GM13977 (cell line): Measurements from ENCODE around the gene GNB1L.

Experiments used
- DNase-seq: peaks from one replicate; pipeline ENCODE4 v3.0.0; 2012; ENCODE audit warnings: low spot score
- CTCF ChIP-seq: IDR thresholded peaks from 2 replicates; pipeline ENCODE4 v1.5.1; 2012; ENCODE audit warnings: mild to moderate bottlenecking, control low read depth; ENCODE audit not compliant: insufficient read depth; ENCODE audit errors: extremely low read depth, missing control alignments
- in situ Hi-C: fragments of 300-500 bp; cut with MboI; formaldehyde crosslinking; loops from one replicate; pipeline ENCODE4 v1.12.0; 2022; ENCODE audit warnings: low sequenced_read_pairs, low pct_unique_long_range_greater_than_20kb, mixed read lengths, inconsistent platforms; ENCODE audit not compliant: unreplicated experiment

The GNB1L gene

GRCh38 chr22:19757985-19758895 is 96.4 kb downstream of the GNB1L start:
- no peak for TF ChIP-seq CTCF
- in situ Hi-C loops: no loop called here
- DNase-seq: peak; percentile 49

- in situ Hi-C loops: no loop called here
- peak; percentile 71 for DNase-seq
- TF ChIP-seq CTCF: no peak
These were observed 97.3 kb downstream of the GNB1L start for GRCh38 chr22:19757140-19757984.

- DNase-seq: peak; percentile 89
- TF ChIP-seq CTCF: peak; percentile 72
- in situ Hi-C loops: no loop called here
These were observed 98.2 kb downstream of the GNB1L start for GRCh38 chr22:19756288-19757128.

GRCh38 chr22:19755722-19756287 is 98.9 kb downstream of the GNB1L start:
- in situ Hi-C loops: no loop called here
- DNase-seq: peak; percentile 59
- no peak for TF ChIP-seq CTCF

- peak; percentile 49 for DNase-seq
- no peak for TF ChIP-seq CTCF
- in situ Hi-C loops: no loop called here
These were observed 99.4 kb downstream of the GNB1L start for GRCh38 chr22:19755145-19755710.
